Hepatocyte (in vitro differentiated cells): ENCODE results near the gene IKZF3.

ENCODE experiments used
- CTCF ChIP-seq: fragments of 200-600 bp; sonication (generic); IDR thresholded peaks from 2 replicates; pipeline ENCODE4 v1.5.1; 2016; ENCODE audit warnings: antibody characterized with exemption, mild to moderate bottlenecking; ENCODE audit not compliant: poor library complexity
- EZH2 ChIP-seq: fragments of 200-600 bp; sonication (generic); IDR thresholded peaks from 2 replicates; pipeline ENCODE4 v1.6.1; 2016; ENCODE audit warnings: antibody characterized with exemption, mild to moderate bottlenecking, borderline replicate concordance
- EZH2phosphoT487 ChIP-seq: fragments of 200-600 bp; sonication (generic); IDR thresholded peaks from one replicate; pipeline ENCODE4 v1.6.1; 2018; ENCODE audit warnings: antibody characterized with exemption, mild to moderate bottlenecking, low read depth, moderate library complexity; ENCODE audit not compliant: unreplicated experiment, severe bottlenecking

- no peak for TF ChIP-seq EZH2
- TF ChIP-seq CTCF = no peak
- TF ChIP-seq EZH2phosphoT487 = no peak
Observed at GRCh38 chr17:39816272-39816671, 47.8 kb downstream of the IKZF3 start.
